Caco-2 (cell line): ENCODE results near the gene APH1B. TPM values are rescaled to one million over a fixed set of nuclear protein-coding genes. Genes with fewer than 3 reads are reported as not detected.

ENCODE experiments used
- BruUV-seq: library from RNA; stranded (reverse); fragments of 400-500 nt; replicated peaks from 2 replicates; lab custom pipeline; 2021; lab: Mats Ljungman, UMichigan
- CTCF ChIA-PET: fragments of 300-600 bp; sonication (Branson Sonifier 250); formaldehyde crosslinking; loops from one replicate; lab custom pipeline; 2022; ENCODE audit warnings: antibody characterized with exemption; lab: Charles Lee
- POLR2A ChIA-PET: fragments of 300-600 bp; sonication (Branson Sonifier 250); formaldehyde crosslinking; loops from one replicate; lab custom pipeline; 2022; ENCODE audit warnings: antibody characterized with exemption; lab: Charles Lee
- DNase-seq, 2 experiments: peaks; one replicate each; pipeline versions ENCODE4 v3.0.0 to v3.0.0-alpha.2; 2020 to 2022
- H3K27me3 ChIP-seq: replicated peaks from 2 replicates; pipeline ENCODE4 v1.6.0; 2011; ENCODE audit warnings: low read length; ENCODE audit not compliant: control insufficient read depth, insufficient read depth
- H3K36me3 ChIP-seq: 2 replicates; pipeline ENCODE4 v1.5.1; 2011; ENCODE audit warnings: low read length; ENCODE audit not compliant: control insufficient read depth, insufficient read depth
- H3K4me1 ChIP-seq: fragments of 250-450 bp; sonication (Bioruptor Pico); 2 replicates; pipeline ENCODE4 v1.5.1; 2020; ENCODE audit warnings: mild to moderate bottlenecking
- H3K4me3 ChIP-seq: 2 replicates; pipeline ENCODE4 v1.5.1; 2011; ENCODE audit warnings: low read depth, mild to moderate bottlenecking, control low read depth, low read length
- H3K9me3 ChIP-seq: fragments of 250-450 bp; sonication (Bioruptor Pico); 2 replicates; pipeline ENCODE4 v1.5.1; 2020; ENCODE audit warnings: mild to moderate bottlenecking, moderate library complexity
- H3K27ac Mint-ChIP-seq: one replicate; pipeline ENCODE4 v1.8.0; 2022; ENCODE audit warnings: mixed read lengths; ENCODE audit not compliant: unreplicated experiment
- H3K27me3 Mint-ChIP-seq: one replicate; pipeline ENCODE4 v1.8.0; 2022; ENCODE audit warnings: mixed read lengths; ENCODE audit not compliant: insufficient read depth, unreplicated experiment
- H3K36me3 Mint-ChIP-seq: one replicate; pipeline ENCODE4 v1.8.0; 2022; ENCODE audit warnings: mild to moderate bottlenecking, mixed read lengths; ENCODE audit not compliant: insufficient read depth, unreplicated experiment
- H3K4me1 Mint-ChIP-seq: one replicate; pipeline ENCODE4 v1.8.0; 2022; ENCODE audit warnings: low read depth, mixed read lengths; ENCODE audit not compliant: unreplicated experiment
- H3K4me3 Mint-ChIP-seq: one replicate; pipeline ENCODE4 v1.8.0; 2022; ENCODE audit warnings: mild to moderate bottlenecking, moderate library complexity, mixed read lengths; ENCODE audit not compliant: unreplicated experiment
- H3K9me3 Mint-ChIP-seq: one replicate; pipeline ENCODE4 v1.8.0; 2022; ENCODE audit warnings: mixed read lengths; ENCODE audit not compliant: unreplicated experiment
- intact Hi-C: fragments of 100-400 bp; cut with micrococcal nuclease; formaldehyde crosslinking; loops from one replicate; pipeline ENCODE4 v1.10.0; 2022; ENCODE audit not compliant: unreplicated experiment
- total RNA-seq: library from RNA; stranded (reverse); gene quantifications from 2 replicates; pipeline ENCODE4 v1.2.3, GENCODE V29; 2022
- TF ChIP-seq, protein P1 (sequence below), 2 experiments: fragments of 200-600 bp in 1 of 2; IDR thresholded peaks; 1 replicate in 1 of 2; 2 replicates in 1 of 2; pipeline versions ENCODE4 v1.5.1 to v1.8.0; 2011 to 2022; ENCODE audit warnings: antibody characterized with exemption in 1 of 2, control low read depth in 1 of 2, inconsistent platforms in 1 of 2, low read depth in 1 of 2, low read length in 1 of 2, mild to moderate bottlenecking in 1 of 2, moderate library complexity in 1 of 2; ENCODE audit not compliant: insufficient read depth in 1 of 2, severe bottlenecking in 1 of 2, unreplicated experiment in 1 of 2

The APH1B gene
- total RNA-seq, 1 experiment from 2014 or later, result 17.3 TPM

DNA sequence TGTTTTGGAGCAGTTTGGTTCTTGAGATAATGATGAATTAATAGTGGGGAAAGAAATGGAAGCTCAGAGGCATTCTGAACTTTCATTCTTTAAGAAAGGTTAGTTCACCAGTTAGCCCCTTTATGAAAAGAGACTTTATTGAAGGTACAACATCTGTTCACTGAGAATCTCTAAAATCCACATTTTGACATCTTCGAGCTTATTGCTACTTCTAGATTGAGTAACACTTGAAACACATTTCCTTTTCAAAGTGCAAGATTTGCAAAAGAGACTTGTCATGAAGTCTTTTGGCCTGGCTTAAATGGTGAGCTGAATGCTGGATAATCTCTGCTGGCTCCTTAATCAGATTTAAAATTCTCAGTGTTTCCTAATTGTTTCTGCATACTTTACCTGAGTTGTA, 45.7 kb upstream of the APH1B start:
- no peaks in the 10 kb centered on the region for H3K36me3 Mint-ChIP-seq
- no peak overlapping the region for H3K27ac Mint-ChIP-seq
- ChIA-PET POLR2A (no interaction called here), CTCF (no interaction called here)
- no peaks in the 10 kb centered on the region for H3K27me3 Mint-ChIP-seq
- Histone ChIP-seq H3K4me1 (peaks cover 14% of the 10 kb centered on the region), H3K27me3 (no peaks in the 10 kb centered on the region), H3K36me3 (no peaks in the 10 kb centered on the region), H3K9me3 (no peaks in the 10 kb centered on the region), H3K4me3 (no peak overlapping the region)
- TF ChIP-seq, protein P1, sequence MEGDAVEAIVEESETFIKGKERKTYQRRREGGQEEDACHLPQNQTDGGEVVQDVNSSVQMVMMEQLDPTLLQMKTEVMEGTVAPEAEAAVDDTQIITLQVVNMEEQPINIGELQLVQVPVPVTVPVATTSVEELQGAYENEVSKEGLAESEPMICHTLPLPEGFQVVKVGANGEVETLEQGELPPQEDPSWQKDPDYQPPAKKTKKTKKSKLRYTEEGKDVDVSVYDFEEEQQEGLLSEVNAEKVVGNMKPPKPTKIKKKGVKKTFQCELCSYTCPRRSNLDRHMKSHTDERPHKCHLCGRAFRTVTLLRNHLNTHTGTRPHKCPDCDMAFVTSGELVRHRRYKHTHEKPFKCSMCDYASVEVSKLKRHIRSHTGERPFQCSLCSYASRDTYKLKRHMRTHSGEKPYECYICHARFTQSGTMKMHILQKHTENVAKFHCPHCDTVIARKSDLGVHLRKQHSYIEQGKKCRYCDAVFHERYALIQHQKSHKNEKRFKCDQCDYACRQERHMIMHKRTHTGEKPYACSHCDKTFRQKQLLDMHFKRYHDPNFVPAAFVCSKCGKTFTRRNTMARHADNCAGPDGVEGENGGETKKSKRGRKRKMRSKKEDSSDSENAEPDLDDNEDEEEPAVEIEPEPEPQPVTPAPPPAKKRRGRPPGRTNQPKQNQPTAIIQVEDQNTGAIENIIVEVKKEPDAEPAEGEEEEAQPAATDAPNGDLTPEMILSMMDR (IDR thresholded peaks at IDR 0.05; ENCODE audit: insufficient read depth in 1 of 2, low read depth in 1 of 2, low read length in 1 of 2, severe bottlenecking in 1 of 2, unreplicated experiment in 1 of 2), result no peak
- H3K4me1 Mint-ChIP-seq, result peaks cover 14% of the 10 kb centered on the region
- no peak for DNase-seq
- BruUV-seq, result no TSS peak
- no peak overlapping the region for H3K4me3 Mint-ChIP-seq
- intact Hi-C loops, result no loop called here
- H3K9me3 Mint-ChIP-seq, result no peaks in the 10 kb centered on the region

DNA sequence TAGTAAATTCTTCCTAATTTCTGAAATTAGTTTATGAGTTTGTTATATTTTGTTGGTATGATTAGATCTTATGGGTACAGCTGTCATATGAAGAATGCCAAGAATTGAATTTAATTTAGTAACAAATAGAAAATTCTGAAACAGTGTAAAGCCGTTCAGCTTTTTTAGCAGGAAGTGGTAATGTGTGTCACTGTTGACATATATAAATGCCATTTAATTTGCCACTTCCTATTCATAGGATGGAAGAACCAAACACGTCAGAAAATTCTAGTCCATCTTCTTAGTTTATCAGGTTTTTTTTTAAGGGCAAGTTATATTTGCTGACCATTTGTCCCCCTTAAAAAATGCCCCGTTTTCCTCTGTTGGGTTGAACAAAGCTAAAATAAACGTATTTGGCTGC, 45.0 kb upstream of the APH1B start:
- ChIA-PET CTCF (interaction anchor here (0.9 kb wide), 1 partner anchor 32 kb away, joined by 3 read pairs; no protein-coding TSS in a partner anchor), POLR2A (no interaction called here)
- Mint-ChIP-seq H3K27me3 (no peaks in the 10 kb centered on the region), H3K4me1 (peaks cover 14% of the 10 kb centered on the region), H3K9me3 (no peaks in the 10 kb centered on the region), H3K36me3 (no peaks in the 10 kb centered on the region), H3K4me3 (no peak overlapping the region), H3K27ac (no peak overlapping the region)
- Histone ChIP-seq H3K27me3 (no peaks in the 10 kb centered on the region), H3K4me1 (peaks cover 11% of the 10 kb centered on the region), H3K4me3 (no peak overlapping the region), H3K36me3 (no peaks in the 10 kb centered on the region), H3K9me3 (no peaks in the 10 kb centered on the region)
- no TSS peak for BruUV-seq
- TF ChIP-seq, protein P1 (IDR thresholded peaks at IDR 0.05; ENCODE audit: insufficient read depth in 1 of 2, low read depth in 1 of 2, low read length in 1 of 2, severe bottlenecking in 1 of 2, unreplicated experiment in 1 of 2), result no peak
- intact Hi-C loops, result no loop called here
- DNase-seq, result no peak

DNA sequence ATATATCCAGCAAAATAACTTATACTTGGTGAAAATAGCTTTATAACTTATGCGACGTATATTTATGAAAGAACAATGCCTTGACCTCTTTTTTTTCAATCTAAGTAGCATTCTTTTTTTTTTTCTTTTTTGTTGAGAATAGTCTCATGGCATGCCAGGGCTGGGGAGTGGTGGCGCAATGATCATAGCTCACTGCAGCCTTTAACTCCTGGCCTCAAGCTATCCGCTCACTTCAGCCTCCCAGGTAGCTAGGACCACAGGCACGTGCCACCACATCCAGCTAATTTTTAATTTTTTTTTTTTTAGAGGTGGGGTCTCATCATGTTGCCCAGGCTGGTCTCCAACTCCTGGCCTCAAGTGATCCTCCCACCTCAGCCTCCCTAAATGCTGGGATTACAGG, 44.5 kb upstream of the APH1B start:
- H3K27me3 ChIP-seq, result no peaks in the 10 kb centered on the region
- Mint-ChIP-seq H3K36me3 (no peaks in the 10 kb centered on the region), H3K9me3 (no peaks in the 10 kb centered on the region), H3K27me3 (no peaks in the 10 kb centered on the region), H3K4me3 (no peak overlapping the region), H3K4me1 (peaks cover 10% of the 10 kb centered on the region), H3K27ac (no peak overlapping the region)
- ChIA-PET POLR2A (interaction anchor here (0.6 to 0.7 kb wide), 2 partner anchors 108 to 841 kb away, joined by 3 to 6 read pairs; no protein-coding TSS in a partner anchor), CTCF (interaction anchor here (0.6 to 0.9 kb wide), 2 partner anchors 31 to 170 kb away, joined by 3 read pairs; no protein-coding TSS in a partner anchor)
- peaks cover 11% of the 10 kb centered on the region for H3K4me1 ChIP-seq
- no peaks in the 10 kb centered on the region for H3K9me3 ChIP-seq
- no peaks in the 10 kb centered on the region for H3K36me3 ChIP-seq
- BruUV-seq, result no TSS peak
- intact Hi-C loops, result no loop called here
- no peak overlapping the region for H3K4me3 ChIP-seq
- TF ChIP-seq, protein P1 (IDR thresholded peaks at IDR 0.05; ENCODE audit: insufficient read depth in 1 of 2, low read depth in 1 of 2, low read length in 1 of 2, severe bottlenecking in 1 of 2, unreplicated experiment in 1 of 2), result no peak
- no peak for DNase-seq
